GM18520 (cell line): ENCODE measurements around the gene KLHL13.
"Not testable (repeated sequence)": the region's sequence is repeated elsewhere in the genome, so short reads cannot be mapped to it uniquely, and the experiment has no call there.

Experiments
- ATAC-seq: cut with Tn5 transposase; IDR thresholded peaks from one replicate; pipeline ENCODE4 v1.9.1; 2021; ENCODE audit not compliant: unreplicated experiment

KLHL13 gene, protein sequence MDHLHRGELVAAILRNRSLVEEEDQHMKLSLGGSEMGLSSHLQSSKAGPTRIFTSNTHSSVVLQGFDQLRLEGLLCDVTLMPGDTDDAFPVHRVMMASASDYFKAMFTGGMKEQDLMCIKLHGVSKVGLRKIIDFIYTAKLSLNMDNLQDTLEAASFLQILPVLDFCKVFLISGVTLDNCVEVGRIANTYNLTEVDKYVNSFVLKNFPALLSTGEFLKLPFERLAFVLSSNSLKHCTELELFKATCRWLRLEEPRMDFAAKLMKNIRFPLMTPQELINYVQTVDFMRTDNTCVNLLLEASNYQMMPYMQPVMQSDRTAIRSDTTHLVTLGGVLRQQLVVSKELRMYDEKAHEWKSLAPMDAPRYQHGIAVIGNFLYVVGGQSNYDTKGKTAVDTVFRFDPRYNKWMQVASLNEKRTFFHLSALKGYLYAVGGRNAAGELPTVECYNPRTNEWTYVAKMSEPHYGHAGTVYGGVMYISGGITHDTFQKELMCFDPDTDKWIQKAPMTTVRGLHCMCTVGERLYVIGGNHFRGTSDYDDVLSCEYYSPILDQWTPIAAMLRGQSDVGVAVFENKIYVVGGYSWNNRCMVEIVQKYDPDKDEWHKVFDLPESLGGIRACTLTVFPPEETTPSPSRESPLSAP

DNA sequence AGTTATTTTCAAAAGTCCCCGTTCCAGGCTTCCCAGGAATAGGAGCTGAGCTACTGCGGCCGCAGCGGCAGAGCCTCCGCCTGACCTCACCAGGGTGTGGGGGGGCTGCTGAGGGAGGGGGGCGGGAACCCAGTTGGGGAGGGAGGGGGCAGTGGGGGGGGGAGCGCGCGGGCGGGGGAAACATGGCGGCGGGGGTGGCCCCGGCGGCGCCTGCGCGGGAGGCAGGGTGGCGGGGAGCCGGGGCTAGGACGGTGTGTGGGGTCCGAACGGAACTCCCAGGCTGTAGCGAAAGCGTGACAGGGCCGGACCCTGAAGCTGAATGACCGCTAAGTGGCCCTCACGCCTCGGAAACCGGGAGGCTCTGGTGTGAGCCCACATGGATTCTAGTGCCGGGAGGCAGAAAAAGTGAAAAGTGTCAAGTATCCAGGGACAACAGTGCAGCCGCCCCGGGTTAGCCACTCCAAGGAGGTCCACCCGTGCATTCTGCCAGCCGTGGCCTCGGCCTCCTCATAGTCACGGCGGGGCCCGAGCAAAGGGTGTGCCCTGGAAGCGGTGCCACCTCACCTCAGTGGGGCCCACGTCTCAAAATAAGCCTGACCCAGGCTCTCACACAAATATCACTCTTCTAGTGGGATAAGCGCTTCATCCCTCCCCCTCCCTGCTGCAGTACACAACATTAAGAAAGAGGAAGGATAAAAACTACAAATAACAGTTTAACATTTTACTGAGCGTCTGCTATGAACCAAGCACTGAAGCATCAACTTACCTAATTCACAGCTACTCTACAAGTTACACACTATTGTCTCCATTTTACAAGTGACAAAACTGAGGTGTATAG, at the start of gene KLHL13:
Gene KLHL13 (minus strand): TSS at position 98 of the 838 bp plus-strand sequence. CDS start 88,337 bp downstream, outside the sequence.
- ATAC-seq: no peak

DNA sequence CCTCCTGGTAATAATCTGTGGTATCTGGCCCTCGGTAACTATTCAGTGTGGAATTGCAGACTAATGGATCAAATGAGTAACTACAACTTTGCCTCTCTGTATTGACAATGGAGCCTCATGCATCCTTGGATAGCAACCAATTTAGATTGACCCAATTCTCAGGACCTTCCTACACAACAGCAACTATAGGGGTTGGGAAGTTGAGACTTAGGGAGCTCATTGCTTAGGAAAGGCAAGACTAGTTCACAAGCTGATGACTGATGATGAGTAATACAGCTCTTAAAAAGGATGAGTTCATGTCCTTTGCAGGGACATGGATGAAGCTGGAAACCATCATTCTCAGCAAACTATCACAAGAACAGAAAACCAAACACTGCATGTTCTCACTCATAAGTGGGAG, 47.5 kb upstream of the KLHL13 start:
- no peak for ATAC-seq

DNA sequence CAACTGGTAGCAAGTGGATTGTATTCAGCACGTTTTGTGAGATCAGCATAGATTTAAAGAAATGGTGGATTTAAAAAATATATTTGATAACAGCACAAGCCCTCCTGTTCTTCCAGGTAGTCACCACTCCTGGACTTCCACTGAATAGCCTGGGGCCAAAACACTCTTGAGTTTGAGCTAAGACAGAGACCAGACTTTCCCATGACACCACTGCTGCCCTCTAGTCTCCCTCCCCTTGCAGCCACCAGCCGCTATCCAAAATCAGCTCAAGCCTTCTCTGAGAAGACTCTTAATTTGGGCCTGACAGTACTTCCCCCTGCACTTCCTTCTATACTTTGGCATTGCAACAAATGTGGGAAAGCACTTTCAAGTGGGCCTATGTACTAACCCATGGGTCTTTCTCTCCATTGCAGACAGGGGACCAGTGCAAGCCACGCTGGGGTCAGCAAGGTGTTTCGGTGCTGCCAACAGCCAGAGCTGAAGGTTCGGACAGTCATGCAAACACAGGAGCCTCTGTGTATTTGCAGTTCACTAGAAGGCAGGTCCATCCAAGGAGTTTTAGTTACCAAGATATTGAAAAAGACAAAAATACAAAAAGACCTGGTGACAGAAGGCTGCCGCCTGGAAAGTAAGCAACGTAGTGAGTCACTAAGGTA, 40.5 kb upstream of the KLHL13 start:
- ATAC-seq: no peak

DNA sequence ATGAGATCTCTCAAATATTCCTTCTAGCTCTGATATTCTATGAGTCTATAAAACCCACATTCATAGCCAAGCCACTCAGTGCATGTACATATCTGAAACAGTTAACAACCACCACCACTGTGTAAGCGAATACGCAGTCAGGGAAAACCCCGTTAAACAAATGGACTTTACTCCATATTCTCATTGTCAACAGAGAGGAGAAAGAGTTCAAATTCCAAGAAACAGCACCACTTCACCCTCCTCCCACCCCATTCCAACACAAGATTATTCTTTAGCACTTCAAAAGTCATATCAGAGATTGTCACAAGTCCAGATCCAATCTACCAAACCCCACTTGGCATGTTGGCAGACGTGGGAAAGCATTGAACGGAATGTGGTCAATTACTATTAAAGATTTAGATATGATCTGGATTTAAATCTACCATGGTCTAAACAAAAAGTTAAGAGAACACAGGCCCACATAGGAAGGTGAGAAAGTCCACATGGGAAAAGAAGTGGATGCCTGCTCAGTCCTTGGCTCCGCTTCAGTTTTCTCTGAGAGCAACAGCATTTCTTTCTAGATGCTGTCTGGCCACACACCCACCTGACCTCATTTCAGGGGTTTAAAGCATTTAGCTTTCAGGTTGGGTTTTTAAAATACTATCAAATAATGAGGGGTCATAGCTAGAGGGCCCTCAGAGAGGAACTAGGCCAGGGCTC, 39.8 kb upstream of the KLHL13 start:
- no peak for ATAC-seq

DNA sequence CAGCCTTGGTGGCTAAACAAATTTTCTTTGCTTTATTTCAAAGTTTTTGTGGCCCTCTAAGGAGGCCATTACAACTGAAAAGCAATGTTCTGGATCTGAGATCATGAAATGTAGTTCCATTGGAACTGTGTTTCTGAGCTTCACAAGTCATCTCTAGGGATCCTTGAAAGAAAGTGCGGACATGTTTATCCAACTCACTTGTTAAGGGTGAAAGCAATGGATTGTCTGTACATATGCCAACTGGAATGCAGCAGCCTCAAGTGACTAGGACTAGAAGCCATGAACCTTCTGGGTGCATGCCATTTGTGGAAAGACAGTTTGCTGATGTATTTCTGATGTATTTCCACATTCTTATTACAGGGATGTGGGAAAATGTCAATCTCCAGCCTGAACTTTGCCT, 36.7 kb upstream of the KLHL13 start:
- no peak for ATAC-seq

DNA sequence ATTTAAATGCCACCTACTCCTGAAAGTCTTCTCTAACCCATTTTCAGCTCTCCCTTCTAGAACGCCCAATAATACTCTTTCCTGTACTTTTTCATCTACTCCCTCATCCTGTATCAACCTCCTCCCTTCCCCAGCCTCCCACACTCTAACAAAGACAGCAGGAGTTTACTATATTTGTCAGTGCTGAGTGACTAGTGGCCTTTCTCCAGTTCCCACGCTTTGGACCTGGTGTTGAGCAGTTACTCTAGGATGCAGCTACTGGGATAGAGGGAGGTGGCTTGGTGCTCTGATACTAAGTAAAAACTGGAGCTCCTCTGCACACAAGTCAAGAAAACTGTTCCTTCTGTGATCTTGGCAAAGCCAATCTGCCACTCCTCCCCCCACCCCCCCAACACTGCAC, 36.1 kb upstream of the KLHL13 start:
- no peak for ATAC-seq

DNA sequence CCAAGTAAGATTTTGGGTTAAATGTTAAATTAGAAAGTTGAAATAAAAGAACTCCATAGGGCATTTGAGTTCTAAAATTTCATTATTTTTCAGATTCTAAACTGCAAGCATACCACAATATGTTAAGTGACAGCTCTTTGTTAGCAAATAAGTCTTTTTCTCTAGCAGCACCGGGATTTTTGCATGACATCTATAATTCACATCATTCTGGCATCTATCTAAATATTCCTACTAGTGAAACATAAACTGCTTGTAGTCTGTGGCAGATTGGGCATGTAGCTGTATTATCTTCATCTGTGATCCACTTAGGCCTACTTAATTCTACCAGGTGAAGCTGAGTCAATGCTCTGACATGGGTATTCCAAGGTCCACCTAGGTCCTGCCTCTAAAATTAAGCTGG, 32.1 kb upstream of the KLHL13 start:
- ATAC-seq: no peak

DNA sequence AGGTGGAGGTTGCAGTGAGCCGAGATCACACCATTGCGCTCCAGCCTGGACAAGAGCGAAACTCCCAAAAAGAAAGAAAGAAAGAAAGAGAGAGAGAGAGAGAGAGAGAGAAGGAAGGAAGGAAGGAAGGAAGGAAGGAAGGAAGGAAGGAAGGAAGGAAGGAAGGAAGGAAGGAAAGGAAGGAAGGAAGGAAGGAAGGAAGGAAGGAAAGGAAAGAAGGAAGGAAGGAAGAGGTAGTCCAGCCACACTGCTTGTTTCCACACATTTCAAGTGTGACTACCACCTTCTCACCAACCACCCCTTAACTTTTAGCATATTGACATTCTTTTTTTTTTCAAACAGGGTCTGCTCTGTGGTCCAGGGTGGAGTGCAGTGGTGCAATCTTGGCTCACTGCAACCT, 31.2 kb upstream of the KLHL13 start:
- not testable (repeated sequence) for ATAC-seq

DNA sequence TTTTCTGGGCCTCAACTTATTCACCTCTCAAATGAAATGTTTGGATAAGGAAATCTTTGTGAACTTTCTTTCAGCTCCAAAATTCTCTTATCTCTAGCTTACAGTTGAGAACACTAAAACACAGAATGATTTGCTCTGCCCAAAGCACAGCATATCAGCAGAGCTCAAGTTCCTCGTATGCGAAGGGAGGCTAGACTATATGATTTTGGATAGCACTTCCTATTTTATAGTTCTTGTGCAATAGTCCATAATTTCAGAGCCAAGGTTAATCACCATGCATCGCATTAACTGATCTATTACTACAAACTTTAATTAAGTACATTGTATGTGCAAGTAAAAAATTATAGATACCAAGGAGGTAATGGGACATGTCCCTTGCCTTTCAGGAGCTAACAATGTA, 27.0 kb upstream of the KLHL13 start:
- ATAC-seq: no peak

DNA sequence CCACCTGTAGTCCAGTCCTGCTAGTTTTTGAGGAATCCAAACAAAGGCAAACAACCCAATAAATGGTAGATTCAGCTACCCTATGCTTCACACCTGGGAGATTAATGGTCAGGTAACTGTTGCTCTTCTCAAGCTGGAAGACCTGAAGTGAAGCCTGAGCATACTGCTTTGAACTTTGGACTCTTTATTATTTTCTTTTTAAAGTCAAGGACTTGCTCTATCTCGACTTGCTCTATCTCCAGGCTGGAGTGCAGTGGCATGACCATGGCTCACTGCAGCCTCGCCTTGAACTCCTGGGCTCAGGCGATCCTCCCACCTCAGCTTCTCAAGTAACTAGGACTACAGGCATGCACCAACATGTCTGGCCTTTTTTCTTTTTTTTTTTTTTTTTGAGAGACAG, 14.7 kb upstream of the KLHL13 start:
- no peak for ATAC-seq

DNA sequence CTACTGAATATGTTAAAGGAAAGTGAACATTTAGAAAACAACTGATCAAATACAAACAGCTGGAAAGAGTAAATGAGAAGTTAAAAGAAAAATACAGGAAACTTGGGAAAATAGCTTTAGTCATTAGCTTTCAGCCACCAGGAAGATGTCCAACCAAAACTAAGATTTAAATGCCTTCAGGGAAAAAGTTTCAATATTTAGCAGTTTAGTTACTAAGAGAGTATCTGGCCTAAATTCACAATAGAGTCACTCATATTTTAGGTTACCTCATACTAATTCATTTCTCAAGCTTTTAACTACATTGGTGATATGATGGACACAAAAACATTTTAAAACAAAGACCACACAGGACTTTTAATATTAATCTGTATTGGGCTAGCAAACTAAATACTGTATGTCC, 13.1 kb upstream of the KLHL13 start:
- no peak for ATAC-seq

DNA sequence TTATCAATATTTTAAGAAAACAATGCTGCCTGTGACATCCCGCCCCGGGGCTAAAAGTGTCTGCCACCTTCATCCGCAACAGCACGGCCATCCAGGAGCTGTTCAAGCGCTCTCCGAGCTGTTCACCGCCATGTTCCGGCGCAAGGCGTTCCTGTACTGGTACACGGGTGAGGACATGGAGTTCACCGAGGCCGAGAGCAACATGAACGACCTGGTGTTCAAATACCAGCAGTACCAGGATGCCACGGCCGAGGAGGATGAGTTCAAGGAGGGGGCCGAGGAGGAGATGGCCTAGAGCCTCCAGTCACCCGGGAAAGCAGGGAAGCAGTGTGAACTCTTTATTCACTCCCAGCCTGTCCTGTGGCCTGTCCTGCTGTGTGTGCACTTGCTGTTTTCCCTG, 12.1 kb upstream of the KLHL13 start:
- no peak for ATAC-seq

DNA sequence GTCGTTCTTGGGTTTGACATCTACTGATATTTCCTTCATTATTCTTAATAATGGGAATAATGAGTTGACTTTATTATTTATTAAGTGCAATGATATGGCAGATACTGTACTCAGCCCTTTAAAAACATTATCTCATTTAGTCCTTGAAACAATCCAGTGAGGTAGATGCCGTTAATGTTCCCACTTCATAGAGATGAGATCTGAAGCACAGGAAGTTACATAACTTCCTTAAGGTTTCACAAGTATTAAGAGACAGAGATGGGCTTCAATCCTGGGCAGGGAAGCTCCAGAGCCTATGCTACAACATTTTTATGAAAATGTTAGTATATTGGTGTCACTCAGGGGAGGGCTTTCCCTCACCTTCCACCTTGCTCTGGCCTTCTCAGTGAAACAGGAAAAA, 9.7 kb upstream of the KLHL13 start:
- ATAC-seq: no peak

DNA sequence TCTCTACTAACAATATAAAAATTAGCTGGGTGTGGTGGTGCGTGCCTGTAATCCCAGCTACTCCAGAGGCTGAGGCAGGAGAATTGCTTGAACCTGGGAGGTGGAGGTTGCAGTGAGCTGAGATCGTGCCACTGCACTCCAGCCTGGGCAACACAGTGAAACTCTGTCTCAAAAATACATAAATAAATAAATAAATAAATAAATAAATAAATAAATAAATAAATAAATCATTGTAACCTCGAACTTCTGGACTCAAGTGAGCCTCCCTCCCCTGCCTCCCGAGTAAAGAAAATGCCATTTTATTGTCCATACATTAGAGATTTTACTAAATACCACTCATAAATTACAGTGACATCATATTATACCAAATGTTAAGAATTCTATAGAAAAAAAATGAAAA, 7.6 kb upstream of the KLHL13 start:
- ATAC-seq: not testable (repeated sequence)

DNA sequence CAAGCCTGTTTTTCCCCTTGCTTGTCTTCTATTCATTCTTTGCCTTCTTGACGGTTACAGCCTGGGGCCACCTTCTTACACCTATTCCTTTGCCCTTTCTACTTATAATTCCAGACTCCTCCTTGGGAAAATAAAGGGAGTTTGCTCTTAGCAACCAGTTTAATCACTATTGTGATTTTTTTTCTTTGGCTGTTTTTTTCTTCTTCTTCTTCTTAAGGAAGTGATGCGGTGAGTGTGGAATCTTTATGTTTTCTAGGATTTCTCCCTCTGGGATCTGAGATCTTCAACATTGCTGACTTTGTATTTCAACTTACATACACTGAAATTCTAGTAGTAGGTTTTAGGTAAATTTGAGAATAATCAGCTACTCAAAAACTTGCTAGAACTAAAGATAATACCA, 1.1 kb upstream of the KLHL13 start:
- ATAC-seq: no peak

DNA sequence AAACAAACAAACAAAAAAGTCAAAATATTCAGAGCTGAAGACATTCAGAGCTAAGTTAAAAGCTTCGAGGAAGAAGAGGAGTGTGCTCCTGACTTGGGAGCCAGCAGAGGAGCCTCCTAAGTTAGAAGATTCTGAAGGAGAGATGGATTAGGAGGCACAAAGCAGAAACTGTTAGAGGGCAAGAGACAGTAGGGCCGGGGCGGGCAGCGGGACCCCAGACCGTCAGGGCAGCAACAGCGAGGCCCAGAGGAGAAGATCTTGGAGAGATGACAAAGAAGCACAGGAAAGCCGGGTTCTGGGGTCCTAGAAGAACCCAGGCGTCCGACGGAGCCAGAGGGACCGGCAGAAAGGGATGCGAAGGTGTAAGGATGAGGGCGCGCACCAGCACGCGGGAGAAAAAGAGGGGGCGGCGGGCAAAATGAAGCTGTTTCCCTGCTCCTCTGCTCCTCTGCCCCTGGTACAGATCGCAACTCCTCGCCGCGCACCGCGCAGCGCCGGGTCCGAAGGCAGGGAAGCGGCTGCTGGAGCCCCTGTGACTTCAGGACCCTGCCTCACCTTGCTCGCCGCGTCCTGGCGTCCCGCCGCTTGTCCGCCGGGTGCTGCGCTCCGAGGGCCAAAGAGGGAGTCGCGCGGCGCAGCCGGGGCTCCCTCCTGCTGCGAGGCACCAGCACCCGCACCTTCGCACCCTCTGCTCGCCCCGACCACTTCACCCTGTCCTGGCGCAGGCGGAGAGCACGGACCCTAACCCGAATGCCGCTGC, 477 bp downstream of the KLHL13 start:
- no peak for ATAC-seq

DNA sequence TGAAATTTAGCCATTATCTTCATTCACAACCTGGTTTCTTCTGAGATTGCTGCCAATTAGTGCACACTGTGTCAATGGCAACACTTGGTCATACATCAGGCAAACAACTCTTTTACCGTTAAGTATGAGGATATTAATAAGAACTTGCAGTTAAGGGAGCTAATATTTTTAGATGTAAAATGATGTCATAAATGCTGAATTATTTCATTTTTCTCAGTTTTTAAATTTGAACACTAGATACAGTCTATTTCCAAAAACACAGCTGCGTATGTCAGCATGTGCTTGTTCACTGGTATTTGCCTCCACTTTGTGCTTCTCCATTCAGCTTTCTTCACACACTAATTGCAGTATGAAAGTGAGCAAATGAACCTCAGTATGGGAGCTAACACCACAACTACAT, 1.6 kb downstream of the KLHL13 start:
- ATAC-seq: no peak

DNA sequence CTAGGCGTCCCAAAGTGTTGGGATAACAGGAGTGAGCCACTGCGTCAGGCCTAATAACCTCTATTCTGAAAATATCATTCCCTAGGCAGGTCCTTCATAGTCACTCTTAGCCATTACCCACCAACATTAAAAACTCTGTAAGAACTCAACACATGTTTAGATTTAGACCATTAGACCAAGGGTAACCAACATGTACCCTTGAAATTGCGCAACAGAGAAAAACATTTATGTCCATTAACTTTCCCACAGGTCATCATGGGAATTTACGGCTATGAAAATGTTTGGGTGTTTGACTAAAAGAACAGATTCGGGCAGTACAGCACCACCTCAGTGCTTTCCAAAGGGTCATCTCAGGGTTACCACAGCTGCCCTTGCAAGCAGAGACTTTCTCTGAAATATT, 7.5 kb downstream of the KLHL13 start:
- no peak for ATAC-seq

DNA sequence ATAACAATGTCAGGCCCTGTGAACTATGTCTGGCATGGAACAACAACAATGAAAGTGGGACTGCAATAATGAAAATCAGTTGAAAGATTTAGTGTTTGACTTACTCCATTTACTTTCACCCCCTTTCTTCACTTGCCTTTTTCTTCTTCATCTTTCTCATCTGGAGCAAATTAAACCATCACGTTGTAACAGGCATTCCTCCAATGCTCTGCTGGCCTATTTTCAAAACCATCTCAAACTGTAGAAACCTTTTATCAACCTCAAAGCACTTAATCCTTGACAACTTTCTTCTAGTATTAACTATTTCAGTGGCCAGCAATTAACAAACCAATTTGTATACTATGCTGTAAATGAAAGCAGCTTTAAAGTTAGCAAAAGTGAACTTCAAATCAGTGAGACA, 8.3 kb downstream of the KLHL13 start:
- no peak for ATAC-seq

DNA sequence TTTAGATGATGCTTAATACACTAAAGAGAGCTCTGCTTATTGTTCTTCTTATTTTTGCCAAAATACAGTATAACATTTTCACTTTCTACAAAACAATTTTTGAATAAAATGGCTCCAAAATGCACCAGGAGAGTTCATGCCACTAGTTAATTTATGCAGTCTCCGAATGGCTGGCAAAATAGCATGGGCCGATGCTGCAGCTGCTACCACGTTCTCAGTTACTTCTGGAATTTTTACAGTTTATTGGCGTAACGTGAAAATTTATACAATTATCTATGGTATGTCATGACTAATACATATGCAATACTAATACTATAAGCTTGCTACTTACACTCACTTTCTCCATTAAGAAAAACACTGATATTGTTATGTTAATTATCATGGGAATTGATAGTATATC, 16.5 kb downstream of the KLHL13 start:
- ATAC-seq: no peak
